Heart right ventricle (tissue), 16 donors: Measurements from ENCODE around the gene SLC6A8. TPM values are rescaled to one million over a fixed set of nuclear protein-coding genes. Genes with fewer than 3 reads are reported as not detected.
A peak's percentile ranks its signal among the peaks of the same experiment; 100 is the strongest.

Experiments
- ATAC-seq, 8 donors: fragments of 200-7000 bp; cut with Tn5 transposase; one replicate each; pipeline ENCODE4 v1.9.1; 2020; ENCODE audit warnings: mild to moderate bottlenecking in 8 of 8, moderate library complexity in 8 of 8, moderate number of reproducible peaks in 1 of 8
- DNase-seq, 2 donors: peaks; one replicate each; pipeline ENCODE4 v3.0.0-alpha.2; 2020
- H3K27ac ChIP-seq, 10 donors: fragments of 200-600 bp; sonication (generic) in 2 of 10; one replicate each; pipeline versions ENCODE4 v1.5.0 to v1.8.0; 2020 to 2022; ENCODE audit warnings: mild to moderate bottlenecking in 3 of 10
- H3K27me3 ChIP-seq, 7 donors: fragments of 200-600 bp; one replicate each; pipeline ENCODE4 v1.8.0; 2021 to 2022; ENCODE audit warnings: mild to moderate bottlenecking in 2 of 7
- H3K36me3 ChIP-seq, 9 donors: fragments of 200-600 bp; sonication (generic) in 1 of 9; one replicate each; pipeline versions ENCODE4 v1.5.0 to v1.8.0; 2020 to 2022; ENCODE audit warnings: mild to moderate bottlenecking in 2 of 9
- H3K4me1 ChIP-seq, 9 donors: fragments of 200-600 bp; sonication (generic) in 1 of 9; one replicate each; pipeline versions ENCODE4 v1.5.0 to v1.8.0; 2020 to 2022; ENCODE audit warnings: mild to moderate bottlenecking in 4 of 9
- H3K4me3 ChIP-seq, 10 donors: fragments of 200-600 bp; sonication (generic) in 2 of 10; one replicate each; pipeline versions ENCODE4 v1.5.0 to v1.8.0; 2020 to 2022; ENCODE audit warnings: mild to moderate bottlenecking in 7 of 10, moderate library complexity in 2 of 10
- H3K9me3 ChIP-seq, 11 donors: fragments of 200-600 bp in 10 of 11; sonication (generic) in 2 of 11; one replicate each; pipeline versions ENCODE4 v1.5.0 to v1.8.0; 2013 to 2022; ENCODE audit warnings: mild to moderate bottlenecking in 2 of 11, control low read depth in 1 of 11, moderate library complexity in 1 of 11
- WGBS, 2 donors: extraction: QIAGEN DNeasy Blood & Tissue Kit; methylation state at CpG; one replicate each; pipeline ENCODE4 v1.1.7; 2013; ENCODE audit warnings: inconsistent platforms in 1 of 2; 5-methylcytosine and 5-hydroxymethylcytosine counted together
- intact Hi-C, 10 donors: fragments of 100-400 bp; cut with DNase I; formaldehyde crosslinking; loops; one replicate each; pipeline versions ENCODE4 v1.11.1 to v1.14.2; 2022
- polyA plus RNA-seq, 2 donors: library from polyadenylated mRNA; stranded (reverse); fragments of 200-250 nt; gene quantifications; one replicate each; pipeline ENCODE4 v1.2.3, GENCODE V29; 2013
- total RNA-seq, 10 donors: library from RNA; stranded (reverse); fragmentation: NEBNext Ultra II Directional in 3 of 10; extraction: Animal tissue kit (Norgen Biotek cat#: 25700) in 3 of 10; gene quantifications; one replicate each; pipeline versions ENCODE4 v1.2.1 to v1.2.4, GENCODE V29; 2021 to 2023
- TF ChIP-seq, protein P1 (sequence below), 9 donors: fragments of 200-600 bp; sonication (generic) in 2 of 9; IDR thresholded peaks; one replicate each; pipeline versions ENCODE4 v1.5.0 to v1.8.0; 2021 to 2022; ENCODE audit warnings: antibody characterized with exemption in 9 of 9, mild to moderate bottlenecking in 5 of 9, moderate library complexity in 1 of 9
- donor health status: Arrhythmogenic right ventricular cardiomyopathy.
- donor health status: ischemic (EF 13 %, LVEDD 7.1; RV severe dilation, severe dysfunction).
- donor health status: healthy with polysubstance abuse.
- donor health status: DM: no; HTN: yes; CAD: no.
- donor health status: DM: no; HTN: no; CAD: no.
- donor health status: ischemic (EF 25% LVEDD 6.9; RV normal size, moderate dysfunction).
- donor health status: ischemic (EF 25% LVEDD 5.7; RV mildly dilated, moderate dysfunction).
- donor health status: healthy.
- donor health status: DM: yes; HTN: yes; CAD: no.
- donor health status: Ischemic cardiomyopathy.
- donor health status: ischemic (EF 35%, LVEDD 5.7; RV mildly dilated, moderate dysfunction).
- donor health status: nonischemic (EF 11% LVEDD 7.7; RV severe dilation, severe dysfunction).
- donor health status: DM: yes; HTN: yes; CAD: no.
- donor health status: PGD.
- donor health status: ischemic (EF 29% LVEDD 5.4; RV normal size, mild dysfunction).
- donor health status: nonischemic (EF 23%, LVEDD 6.1; RV moderate dilation, normal function).

The SLC6A8 gene
- total and polyA plus RNA-seq, 12 donors: 128 to 238 (median 176) TPM

GRCh38 chrX:153646620-153647373, 40.9 kb upstream of the SLC6A8 start, which contains the start of gene DUSP9:
Gene DUSP9 (plus strand): TSS chrX:153647203. CDS start chrX:153647954, 751 bp downstream.
- intact Hi-C loops: loop anchor here in 1 of 10 donors (10.0 kb wide), 1 partner anchor 92 kb away; no protein-coding TSS in a partner anchor
- 5 to 12% methylated on average over 14 to 50 of the region's 53 CpGs for WGBS, 2 donors

GRCh38 chrX:153647461-153648357, 40.0 kb upstream of the SLC6A8 start:
- Histone ChIP-seq H3K9me3 (no peaks in the 10 kb centered on the region), H3K27me3 (peaks cover 0 to 66% (median 53%) of the 10 kb centered on the region in 7 donors), H3K4me1 (peaks cover 0 to 18% (median 7%) of the 10 kb centered on the region in 9 donors), H3K27ac (no peak overlapping the region), H3K4me3 (peak overlapping the region in 2 of 10 donors; percentile 11 to 14), H3K36me3 (no peaks in the 10 kb centered on the region)
- TF ChIP-seq, protein P1, sequence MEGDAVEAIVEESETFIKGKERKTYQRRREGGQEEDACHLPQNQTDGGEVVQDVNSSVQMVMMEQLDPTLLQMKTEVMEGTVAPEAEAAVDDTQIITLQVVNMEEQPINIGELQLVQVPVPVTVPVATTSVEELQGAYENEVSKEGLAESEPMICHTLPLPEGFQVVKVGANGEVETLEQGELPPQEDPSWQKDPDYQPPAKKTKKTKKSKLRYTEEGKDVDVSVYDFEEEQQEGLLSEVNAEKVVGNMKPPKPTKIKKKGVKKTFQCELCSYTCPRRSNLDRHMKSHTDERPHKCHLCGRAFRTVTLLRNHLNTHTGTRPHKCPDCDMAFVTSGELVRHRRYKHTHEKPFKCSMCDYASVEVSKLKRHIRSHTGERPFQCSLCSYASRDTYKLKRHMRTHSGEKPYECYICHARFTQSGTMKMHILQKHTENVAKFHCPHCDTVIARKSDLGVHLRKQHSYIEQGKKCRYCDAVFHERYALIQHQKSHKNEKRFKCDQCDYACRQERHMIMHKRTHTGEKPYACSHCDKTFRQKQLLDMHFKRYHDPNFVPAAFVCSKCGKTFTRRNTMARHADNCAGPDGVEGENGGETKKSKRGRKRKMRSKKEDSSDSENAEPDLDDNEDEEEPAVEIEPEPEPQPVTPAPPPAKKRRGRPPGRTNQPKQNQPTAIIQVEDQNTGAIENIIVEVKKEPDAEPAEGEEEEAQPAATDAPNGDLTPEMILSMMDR (IDR thresholded peaks at IDR 0.05): no peak
- intact Hi-C loops: loop anchor here in 1 of 10 donors (10.0 kb wide), 1 partner anchor 93 kb away; no protein-coding TSS in a partner anchor
- DNase-seq (no peak), ATAC-seq (no peak)
- 5 to 6% methylated on average over 29 to 71 of the region's 85 CpGs for WGBS, 2 donors

More at GRCh38 chrX:153646620-153647373, 40.9 kb upstream of the SLC6A8 start, which contains the start of gene DUSP9:
- no peak for DNase-seq
- Histone ChIP-seq H3K27me3 (peaks cover 0 to 75% (median 61%) of the 10 kb centered on the region in 7 donors), H3K4me1 (peaks cover 0 to 28% (median 7%) of the 10 kb centered on the region in 9 donors), H3K9me3 (no peaks in the 10 kb centered on the region), H3K36me3 (no peaks in the 10 kb centered on the region), H3K4me3 (peak within 1 kb of the TSS in 4 of 10 donors; percentile 10 to 19 (median 12)), H3K27ac (no peak within 1 kb of the TSS)
- TF ChIP-seq, protein P1 (IDR thresholded peaks at IDR 0.05): no peak
- ATAC-seq: peak in 3 of 8 donors; percentile 19 to 33 (median 31)

DNA sequence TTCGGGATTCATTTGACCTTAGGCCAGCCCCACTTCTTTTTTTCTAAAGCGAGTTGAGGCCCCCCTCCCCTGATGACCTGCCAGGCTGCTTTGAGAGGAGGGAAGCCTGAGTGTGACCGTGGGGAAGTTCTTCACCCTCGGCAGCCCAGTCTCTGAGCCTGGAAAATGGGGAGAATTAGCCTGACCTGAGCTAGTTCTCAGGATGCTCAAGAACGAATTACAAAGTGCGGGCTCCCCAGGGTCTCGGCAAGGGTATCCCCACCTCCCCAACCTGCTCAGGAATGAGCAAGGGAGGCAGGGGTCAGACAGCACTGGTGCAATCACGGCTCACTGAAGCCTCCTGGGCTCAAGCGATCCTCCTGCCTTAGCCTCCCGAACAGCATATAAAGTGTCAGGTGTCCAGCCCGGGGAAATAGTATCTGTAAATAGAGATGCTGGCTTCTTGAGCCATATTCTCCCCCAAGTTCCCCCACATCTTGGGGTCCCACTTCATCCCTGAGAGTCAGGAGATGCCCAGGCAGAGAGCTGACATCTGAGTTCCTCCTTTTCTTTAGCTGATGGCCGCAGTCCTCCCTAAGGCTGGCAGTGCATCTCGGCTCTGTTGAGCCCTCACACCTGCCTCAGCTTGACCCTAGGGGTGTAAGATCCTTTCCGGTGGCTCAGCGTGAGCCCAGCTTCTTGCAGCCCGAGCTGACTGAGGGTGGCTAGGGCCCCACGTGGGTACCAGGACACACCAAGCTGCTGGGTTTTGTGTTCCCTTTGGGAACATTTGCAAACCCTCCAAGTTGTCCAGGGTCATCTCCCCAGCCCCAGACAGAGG, 39.2 kb upstream of the SLC6A8 start:
- WGBS, 2 donors: 67 to 79% methylated on average over 17 of the region's 17 CpGs
- Histone ChIP-seq H3K4me3 (no peak overlapping the region), H3K36me3 (no peaks in the 10 kb centered on the region), H3K27me3 (peaks cover 0 to 58% (median 44%) of the 10 kb centered on the region in 7 donors), H3K9me3 (peaks cover 0 to 6% (median 0%) of the 10 kb centered on the region in 11 donors), H3K4me1 (peaks cover 0 to 15% (median 4%) of the 10 kb centered on the region in 9 donors), H3K27ac (no peak overlapping the region)
- intact Hi-C loops: loop anchor here in 2 of 10 donors (1.0 to 10.0 kb wide), 2 partner anchors 94 kb away; no protein-coding TSS in a partner anchor
- ATAC-seq (no peak), DNase-seq (no peak)
- TF ChIP-seq, protein P1 (IDR thresholded peaks at IDR 0.05): no peak
